ENCODE measurements around the gene OR2F2.

OR2F2 gene

GRCh38 chr7:143938379-143939243 lies 3.6 kb downstream of the OR2F2 start:
- H3K4me1 Mint-ChIP-seq, result no peaks in the 10 kb centered on the region
- H3K27ac Mint-ChIP-seq, result no peak overlapping the region
- no peaks in the 10 kb centered on the region for H3K36me3 Mint-ChIP-seq
- no peaks in the 10 kb centered on the region for H3K27me3 Mint-ChIP-seq
- H3K4me3 Mint-ChIP-seq, result no peak overlapping the region
- DNase-seq, result no peak
- H3K9me3 Mint-ChIP-seq, result no peaks in the 10 kb centered on the region
- CTCF ChIA-PET, result no interaction called here

- H3K27ac Mint-ChIP-seq, result no peak overlapping the region
- no peaks in the 10 kb centered on the region for H3K9me3 Mint-ChIP-seq
- no peaks in the 10 kb centered on the region for H3K36me3 Mint-ChIP-seq
- CTCF ChIA-PET, result no interaction called here
- H3K4me3 Mint-ChIP-seq, result no peak overlapping the region
- DNase-seq, result no peak
- no peaks in the 10 kb centered on the region for H3K4me1 Mint-ChIP-seq
- peaks cover 6% of the 10 kb centered on the region for H3K27me3 Mint-ChIP-seq
These were observed 10.4 kb downstream of the OR2F2 start for GRCh38 chr7:143945423-143945822.

GRCh38 chr7:143947111-143947510 lies 12.1 kb downstream of the OR2F2 start:
- CTCF ChIA-PET, result no interaction called here
- H3K9me3 Mint-ChIP-seq, result no peaks in the 10 kb centered on the region
- H3K27me3 Mint-ChIP-seq, result peaks cover 9% of the 10 kb centered on the region
- no peaks in the 10 kb centered on the region for H3K36me3 Mint-ChIP-seq
- no peak overlapping the region for H3K4me3 Mint-ChIP-seq
- no peak overlapping the region for H3K27ac Mint-ChIP-seq
- H3K4me1 Mint-ChIP-seq, result no peaks in the 10 kb centered on the region
- no peak for DNase-seq

GRCh38 chr7:143948733-143949132 lies 13.7 kb downstream of the OR2F2 start:
- Mint-ChIP-seq H3K4me1 (no peaks in the 10 kb centered on the region), H3K9me3 (no peaks in the 10 kb centered on the region), H3K27me3 (peaks cover 9% of the 10 kb centered on the region), H3K27ac (no peak overlapping the region), H3K4me3 (no peak overlapping the region), H3K36me3 (no peaks in the 10 kb centered on the region)
- DNase-seq, result no peak
- CTCF ChIA-PET, result no interaction called here

GRCh38 chr7:143953421-143953820 lies 18.4 kb downstream of the OR2F2 start:
- Mint-ChIP-seq H3K4me1 (no peaks in the 10 kb centered on the region), H3K27ac (no peak overlapping the region)

GRCh38 chr7:143954135-143954534 lies 19.1 kb downstream of the OR2F2 start:
- CTCF ChIA-PET, result no interaction called here
- DNase-seq, result no peak
- Mint-ChIP-seq H3K27ac (no peak overlapping the region), H3K36me3 (no peaks in the 10 kb centered on the region), H3K4me1 (no peaks in the 10 kb centered on the region), H3K4me3 (no peak overlapping the region), H3K27me3 (peaks cover 3% of the 10 kb centered on the region), H3K9me3 (no peaks in the 10 kb centered on the region)

More at GRCh38 chr7:143953421-143953820, 18.4 kb downstream of the OR2F2 start:
- no peak overlapping the region for H3K4me3 Mint-ChIP-seq
- H3K9me3 Mint-ChIP-seq, result no peaks in the 10 kb centered on the region
- no peak for DNase-seq
- no peaks in the 10 kb centered on the region for H3K36me3 Mint-ChIP-seq
- H3K27me3 Mint-ChIP-seq, result peaks cover 6% of the 10 kb centered on the region
- CTCF ChIA-PET, result no interaction called here

- Mint-ChIP-seq H3K4me3 (no peak within 1 kb of the TSS), H3K27me3 (peaks cover 3% of the 10 kb centered on the region), H3K4me1 (no peaks in the 10 kb centered on the region), H3K27ac (no peak within 1 kb of the TSS), H3K9me3 (no peaks in the 10 kb centered on the region), H3K36me3 (no peaks in the 10 kb centered on the region)
- no peak for DNase-seq
- CTCF ChIA-PET, result no interaction called here
These were observed 19.5 kb downstream of the OR2F2 start, which contains the start of gene OR2F1 for GRCh38 chr7:143954544-143954943. Gene OR2F1 (plus strand): TSS chr7:143954844. CDS start chr7:143959971, 5,127 bp downstream.

- Mint-ChIP-seq H3K4me1 (no peaks in the 10 kb centered on the region), H3K36me3 (no peaks in the 10 kb centered on the region), H3K27ac (no peak overlapping the region), H3K27me3 (peaks cover 4% of the 10 kb centered on the region), H3K4me3 (no peak overlapping the region), H3K9me3 (no peaks in the 10 kb centered on the region)
- CTCF ChIA-PET, result no interaction called here
- no peak for DNase-seq
These were observed 23.7 kb downstream of the OR2F2 start for GRCh38 chr7:143958781-143959180.

GRCh38 chr7:143960813-143961610 lies 26.0 kb downstream of the OR2F2 start:
- H3K27ac Mint-ChIP-seq, result no peak overlapping the region
- no peaks in the 10 kb centered on the region for H3K9me3 Mint-ChIP-seq
- no peak for DNase-seq
- peaks cover 7% of the 10 kb centered on the region for H3K27me3 Mint-ChIP-seq
- H3K4me3 Mint-ChIP-seq, result no peak overlapping the region
- H3K36me3 Mint-ChIP-seq, result no peaks in the 10 kb centered on the region
- CTCF ChIA-PET, result no interaction called here
- no peaks in the 10 kb centered on the region for H3K4me1 Mint-ChIP-seq

GRCh38 chr7:143965280-143965679 lies 30.2 kb downstream of the OR2F2 start:
- DNase-seq, result no peak
- H3K9me3 Mint-ChIP-seq, result no peaks in the 10 kb centered on the region
- H3K36me3 Mint-ChIP-seq, result no peaks in the 10 kb centered on the region
- H3K4me3 Mint-ChIP-seq, result no peak overlapping the region
- no peak overlapping the region for H3K27ac Mint-ChIP-seq
- CTCF ChIA-PET, result no interaction called here
- H3K27me3 Mint-ChIP-seq, result peaks cover 7% of the 10 kb centered on the region
- no peaks in the 10 kb centered on the region for H3K4me1 Mint-ChIP-seq

GRCh38 chr7:143967398-143967797 lies 32.4 kb downstream of the OR2F2 start:
- DNase-seq, result no peak
- Mint-ChIP-seq H3K4me1 (no peaks in the 10 kb centered on the region), H3K9me3 (no peaks in the 10 kb centered on the region), H3K36me3 (no peaks in the 10 kb centered on the region), H3K27me3 (peaks cover 15% of the 10 kb centered on the region), H3K27ac (no peak overlapping the region), H3K4me3 (no peak overlapping the region)
- CTCF ChIA-PET, result no interaction called here

GRCh38 chr7:143973870-143974416 lies 38.9 kb downstream of the OR2F2 start:
- no peaks in the 10 kb centered on the region for H3K9me3 Mint-ChIP-seq
- CTCF ChIA-PET, result no interaction called here
- H3K27ac Mint-ChIP-seq, result no peak overlapping the region
- H3K27me3 Mint-ChIP-seq, result peaks cover 8% of the 10 kb centered on the region
- no peaks in the 10 kb centered on the region for H3K36me3 Mint-ChIP-seq
- no peak overlapping the region for H3K4me3 Mint-ChIP-seq
- H3K4me1 Mint-ChIP-seq, result no peaks in the 10 kb centered on the region
- no peak for DNase-seq

GRCh38 chr7:143974459-143974858 lies 39.4 kb downstream of the OR2F2 start:
- no peaks in the 10 kb centered on the region for H3K4me1 Mint-ChIP-seq
- no peak overlapping the region for H3K27ac Mint-ChIP-seq

GRCh38 chr7:143975617-143976016 lies 40.6 kb downstream of the OR2F2 start:
- H3K27me3 Mint-ChIP-seq, result peaks cover 8% of the 10 kb centered on the region
- CTCF ChIA-PET, result no interaction called here

More at GRCh38 chr7:143974459-143974858, 39.4 kb downstream of the OR2F2 start:
- Mint-ChIP-seq H3K4me3 (no peak overlapping the region), H3K36me3 (no peaks in the 10 kb centered on the region), H3K27me3 (peaks cover 8% of the 10 kb centered on the region), H3K9me3 (no peaks in the 10 kb centered on the region)
- no peak for DNase-seq
- CTCF ChIA-PET, result no interaction called here

More at GRCh38 chr7:143975617-143976016, 40.6 kb downstream of the OR2F2 start:
- Mint-ChIP-seq H3K4me3 (no peak overlapping the region), H3K27ac (no peak overlapping the region), H3K4me1 (no peaks in the 10 kb centered on the region), H3K9me3 (no peaks in the 10 kb centered on the region), H3K36me3 (no peaks in the 10 kb centered on the region)
- DNase-seq, result no peak

Data from activated naive CD4-positive, alpha-beta T cell treated with anti-CD3 and anti-CD28 coated beads, Interleukin-2, amount 10 ng/mL, durations not matched to agents 7 days and 5 days (primary cell).